ENCODE results near the gene ANKRD63.
A peak's percentile ranks its signal among the peaks of the same experiment; 100 is the strongest.

The ANKRD63 gene

DNA sequence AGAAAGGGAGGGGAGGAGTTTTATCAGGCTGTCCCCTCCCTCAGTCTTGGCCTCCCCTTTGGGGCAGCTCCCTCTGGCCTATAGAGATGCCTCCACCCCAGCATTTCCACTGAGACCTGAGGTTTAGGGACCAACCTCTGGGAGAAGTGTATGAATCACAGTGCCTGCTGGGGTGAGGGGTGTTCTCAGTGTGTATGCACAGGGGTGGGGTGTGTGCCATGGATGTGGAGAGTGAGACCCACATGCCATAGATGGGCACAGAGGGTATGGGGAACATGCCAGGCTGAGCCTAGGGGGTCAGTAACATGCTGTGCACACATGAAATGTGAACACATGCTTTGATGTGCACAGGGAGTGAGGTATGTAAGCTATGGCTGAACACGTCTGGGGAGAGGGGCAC, 12.4 kb upstream of the ANKRD63 start:
- DNase-seq, result no peak

DNA sequence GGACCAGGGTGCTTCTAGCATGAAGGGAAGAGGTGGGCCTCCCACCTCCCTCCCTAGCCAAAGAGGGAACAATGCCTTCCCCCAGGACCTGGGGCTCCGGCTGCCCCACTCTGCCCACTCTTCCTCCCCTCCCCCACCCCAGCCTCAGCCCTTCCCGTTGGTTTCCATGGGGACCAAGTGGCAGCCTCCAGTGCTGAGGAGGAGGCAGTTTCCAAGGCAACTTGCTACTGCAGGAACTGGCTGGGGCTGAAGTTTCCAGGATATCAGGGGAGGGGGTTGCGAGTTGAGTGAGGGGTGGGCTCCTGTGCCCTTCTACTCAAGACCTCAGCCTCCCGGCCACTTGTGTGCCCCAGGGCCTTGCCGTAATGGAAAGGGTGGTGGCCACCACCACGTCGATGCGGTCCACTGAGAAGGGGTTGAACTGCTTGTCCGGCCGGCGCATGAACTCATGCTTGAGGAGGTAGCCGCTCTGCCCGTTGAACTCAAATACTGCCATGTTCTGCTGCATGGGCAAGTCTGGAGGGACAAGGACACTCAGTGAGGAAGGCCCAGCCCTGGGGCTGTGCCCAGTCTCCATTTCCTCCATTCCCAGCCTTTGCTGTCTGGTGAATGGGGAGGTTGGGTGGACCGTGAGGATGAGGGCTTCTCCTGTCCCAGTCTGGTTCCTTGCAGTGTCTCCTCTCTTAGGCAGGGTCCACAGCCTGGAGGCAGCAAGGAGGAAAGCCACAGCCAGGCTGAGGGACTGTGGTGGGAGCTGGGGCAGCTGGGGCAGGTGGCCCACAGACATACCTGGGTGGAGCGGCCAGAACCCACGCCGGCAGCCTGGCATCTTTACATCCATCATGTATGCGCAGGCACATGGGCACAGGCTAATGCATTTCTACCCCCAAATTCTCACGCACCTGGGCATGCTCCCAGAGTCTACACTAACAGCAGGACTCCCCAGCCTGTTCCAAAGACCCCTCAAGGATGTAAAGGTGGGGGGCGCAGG, 11.3 kb upstream of the ANKRD63 start:
- no peak for DNase-seq

DNA sequence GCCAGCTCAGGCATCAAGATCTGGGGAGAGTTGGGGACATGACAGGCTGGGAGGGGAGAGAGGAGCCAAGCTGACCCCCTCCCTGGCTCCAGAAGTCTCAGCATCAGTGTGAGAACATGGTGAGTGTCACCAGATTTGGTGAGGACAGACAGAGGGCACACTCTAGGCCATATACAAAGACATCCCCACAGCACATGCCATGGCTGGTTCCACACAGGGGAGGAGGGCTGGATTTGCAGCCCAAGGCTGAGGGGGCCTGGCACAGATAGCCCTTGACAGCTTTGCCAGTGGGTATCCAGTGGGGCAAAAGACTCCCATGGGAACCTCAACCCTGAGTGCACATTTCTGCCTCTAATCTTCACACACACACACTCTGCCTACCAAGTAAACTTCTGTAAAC, 10.1 kb upstream of the ANKRD63 start:
- DNase-seq, result no peak

DNA sequence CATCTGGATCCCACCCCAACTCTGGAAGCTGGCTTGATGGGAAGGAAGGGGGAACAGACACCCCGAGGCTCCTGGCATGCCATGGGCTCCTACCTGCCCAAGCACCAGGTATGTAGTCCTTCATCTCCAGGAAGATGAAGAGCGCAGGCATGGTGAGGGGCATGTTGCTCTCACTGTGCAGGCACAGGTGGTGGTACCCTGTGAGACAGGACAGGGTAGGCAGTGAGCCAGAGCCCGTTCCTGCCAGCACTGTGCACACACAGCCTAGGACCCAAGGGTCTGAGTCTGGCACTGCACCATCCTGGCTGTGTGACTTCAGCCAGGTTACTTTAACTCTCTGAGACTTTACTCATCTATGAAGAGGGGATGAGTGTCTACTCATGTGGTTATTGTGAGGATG, 9.4 kb upstream of the ANKRD63 start:
- DNase-seq, result no peak

DNA sequence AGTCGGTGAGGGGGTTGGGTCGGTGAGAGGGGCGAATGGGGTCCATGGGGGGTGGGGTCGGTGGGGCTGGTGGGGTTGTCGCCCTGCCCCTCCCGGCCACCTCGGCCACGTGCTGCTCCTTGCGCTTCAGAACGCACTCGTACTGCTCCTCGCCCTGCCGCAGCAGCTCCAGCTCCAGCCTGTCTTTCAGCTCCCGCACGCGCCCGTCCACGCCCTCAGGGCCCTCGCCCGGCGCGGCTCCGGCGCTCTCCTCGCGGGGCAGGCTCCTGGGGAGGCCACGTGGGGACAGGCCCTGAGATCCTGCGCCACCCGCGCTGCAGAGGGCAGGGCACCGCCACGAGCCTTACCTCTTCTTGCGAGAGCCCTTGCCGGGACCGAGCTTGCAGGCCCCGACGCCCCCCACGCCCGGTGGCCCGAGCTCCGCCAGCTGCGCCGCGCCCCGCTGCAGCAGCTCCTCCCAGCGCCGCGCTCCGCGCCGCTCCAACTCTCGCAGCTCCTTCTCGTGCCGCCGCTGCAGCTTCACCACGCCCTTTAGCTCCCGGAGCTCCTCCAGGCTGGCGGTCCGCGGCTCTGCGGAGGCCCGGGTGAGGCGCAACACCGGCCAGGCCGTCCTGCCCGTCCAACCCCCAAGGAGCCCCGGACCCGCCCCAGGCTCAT, 8.2 kb upstream of the ANKRD63 start:
- peak; percentile 79 for DNase-seq

DNA sequence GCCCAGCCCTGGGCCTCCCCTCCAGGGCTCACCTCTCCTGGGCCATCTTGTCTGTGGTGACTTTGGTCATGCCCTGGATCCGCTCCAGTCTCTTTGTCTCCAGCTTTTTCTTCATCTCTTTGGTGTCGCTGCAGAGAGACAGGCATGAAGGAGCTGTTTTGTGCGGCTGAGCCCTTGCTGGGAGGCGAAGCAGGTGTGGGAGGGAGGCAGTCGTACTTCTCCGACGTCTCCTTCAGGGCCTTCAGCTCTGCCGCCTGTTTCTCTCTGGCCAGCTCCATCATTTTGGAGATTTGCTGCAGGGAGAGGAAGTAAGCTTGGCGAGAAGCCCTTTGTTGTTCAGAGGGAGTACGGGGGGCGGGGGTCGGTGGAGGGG, 7.7 kb upstream of the ANKRD63 start:
- DNase-seq, result no peak

DNA sequence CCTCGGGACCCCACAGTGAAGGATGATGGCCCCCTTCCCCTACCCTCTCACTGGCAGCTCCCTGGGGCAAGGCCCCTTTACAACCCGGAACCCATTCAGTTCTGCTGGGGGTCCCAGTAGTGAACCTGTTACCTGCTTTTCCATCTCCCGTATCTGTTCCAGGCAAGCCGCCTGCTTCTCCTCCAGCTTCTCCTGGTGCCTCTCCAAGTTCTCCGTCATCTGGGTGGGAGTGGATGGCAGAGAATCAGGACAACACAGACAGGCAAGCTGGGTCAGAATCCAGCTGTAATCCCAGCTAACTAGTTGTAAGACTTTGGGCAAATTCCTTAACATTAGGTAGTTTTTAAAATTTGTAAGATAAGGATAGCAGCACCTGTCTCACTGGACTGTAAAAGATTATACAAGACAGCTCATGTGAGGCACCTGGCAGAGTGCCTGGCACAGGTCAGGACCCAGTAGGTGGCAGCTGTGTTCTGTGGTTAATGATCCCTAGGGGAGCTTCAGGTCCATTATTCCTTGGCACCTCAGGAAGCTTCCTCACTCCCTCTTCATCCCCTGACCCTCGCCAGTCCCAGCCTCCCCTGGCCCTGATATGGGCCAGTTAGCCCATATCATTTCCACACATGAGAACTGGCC, 6.4 kb upstream of the ANKRD63 start:
- DNase-seq, result peak; percentile 66

DNA sequence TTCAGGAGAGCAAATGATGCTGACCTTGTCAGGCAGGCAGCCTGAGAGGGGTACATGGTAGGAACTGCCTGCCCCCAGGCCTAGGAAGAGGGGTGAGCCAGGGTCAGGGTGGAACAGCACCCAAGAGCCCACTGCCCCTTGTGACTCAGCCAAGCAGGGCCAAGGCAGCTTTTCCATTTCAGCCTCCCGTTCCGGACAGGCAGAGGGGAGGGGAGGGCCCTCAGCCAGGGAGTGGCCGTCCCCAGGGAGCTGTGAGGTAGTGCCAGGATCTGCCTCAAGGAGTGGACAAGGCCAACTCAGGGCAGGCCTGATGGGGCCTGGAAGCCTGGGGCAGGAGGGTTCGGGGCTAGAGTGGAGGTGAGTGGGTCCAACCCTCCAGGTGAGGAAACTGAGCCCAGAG, 5.1 kb upstream of the ANKRD63 start:
- DNase-seq, result no peak

DNA sequence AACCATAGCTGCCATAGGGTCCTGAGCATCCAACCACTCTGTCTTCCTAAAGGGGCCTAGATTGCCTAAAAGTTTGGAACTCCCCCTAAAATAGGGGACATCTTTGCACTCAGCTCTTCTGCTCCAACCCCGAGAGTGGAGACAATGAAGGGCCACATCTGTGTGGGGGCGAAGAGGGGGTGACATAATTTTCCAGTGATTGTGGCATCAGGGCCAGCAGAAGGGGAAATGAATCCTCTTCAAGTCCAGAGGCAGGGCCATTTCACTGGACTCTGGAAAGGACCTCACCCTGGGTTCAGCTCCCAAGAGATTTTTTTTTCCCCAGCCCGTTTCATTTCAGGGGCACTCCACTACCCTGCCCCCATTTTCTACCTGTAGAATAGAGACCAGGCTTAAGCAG, 4.6 kb upstream of the ANKRD63 start:
- no peak for DNase-seq

DNA sequence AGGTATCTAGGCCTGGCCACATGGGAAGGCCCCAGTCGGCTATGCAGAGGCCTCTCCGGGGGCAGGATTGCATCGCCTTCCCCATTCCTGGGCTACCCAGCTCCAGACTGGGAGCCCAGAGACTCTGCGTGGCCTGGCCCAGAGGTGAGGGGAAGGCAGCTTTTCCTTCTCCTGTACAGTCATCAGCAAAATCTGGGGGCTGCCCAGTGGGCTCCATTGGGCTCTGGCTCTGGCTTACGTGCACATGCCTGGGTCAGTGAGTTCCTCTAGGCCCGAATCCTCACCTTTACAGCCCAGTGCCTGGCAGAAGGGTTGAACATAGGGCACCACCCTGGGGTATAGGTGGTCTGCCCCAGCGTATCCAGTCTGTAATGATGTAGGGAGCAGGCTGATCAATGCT, 3.9 kb upstream of the ANKRD63 start:
- no peak for DNase-seq

DNA sequence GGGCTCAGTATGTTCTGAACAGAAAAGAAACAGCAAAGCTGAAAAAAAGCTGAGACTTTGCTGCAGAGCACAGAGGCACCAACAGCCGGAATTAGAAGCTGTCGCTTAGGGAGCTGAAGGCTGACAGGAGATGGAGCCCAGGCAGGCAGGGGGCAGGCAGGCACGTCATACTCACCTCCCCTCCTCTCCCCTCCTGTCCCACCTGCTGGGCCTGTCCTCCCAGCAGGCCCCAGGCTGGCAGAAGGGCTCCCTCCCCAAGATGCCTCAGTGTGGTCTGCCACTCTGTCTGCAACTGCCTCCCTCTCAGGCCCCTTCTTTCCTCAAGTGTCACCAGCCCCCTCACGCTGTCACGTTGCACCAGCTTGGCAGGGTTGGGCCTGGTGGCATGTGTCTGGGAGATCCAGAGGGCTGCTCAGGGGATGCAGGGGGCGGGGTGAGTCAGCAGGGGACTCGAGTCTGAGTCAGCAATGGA, 3.2 kb upstream of the ANKRD63 start:
- no peak for DNase-seq

DNA sequence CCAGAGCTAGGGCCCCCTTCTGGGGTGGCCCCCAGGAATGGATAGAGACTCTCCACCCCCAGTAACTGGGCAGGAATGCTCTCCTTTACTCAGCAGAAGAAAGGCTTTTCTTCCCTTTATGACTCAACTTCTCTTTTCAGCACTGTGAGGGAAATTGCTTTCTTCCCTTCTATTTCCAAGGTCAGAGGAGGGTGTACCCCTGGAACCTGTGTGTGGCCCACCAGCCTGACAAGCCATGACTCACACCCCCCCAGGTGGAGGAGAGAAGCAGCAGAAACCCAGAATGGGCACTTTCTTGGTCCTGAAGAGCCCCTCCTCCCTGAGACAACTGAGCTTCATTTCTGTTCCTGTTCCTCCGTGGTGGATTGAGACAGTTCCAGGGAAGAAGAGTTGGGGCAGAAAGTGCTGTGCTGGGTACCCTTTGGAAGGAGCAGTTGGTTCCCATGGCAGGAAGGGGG, 2.7 kb upstream of the ANKRD63 start:
- DNase-seq, result no peak

DNA sequence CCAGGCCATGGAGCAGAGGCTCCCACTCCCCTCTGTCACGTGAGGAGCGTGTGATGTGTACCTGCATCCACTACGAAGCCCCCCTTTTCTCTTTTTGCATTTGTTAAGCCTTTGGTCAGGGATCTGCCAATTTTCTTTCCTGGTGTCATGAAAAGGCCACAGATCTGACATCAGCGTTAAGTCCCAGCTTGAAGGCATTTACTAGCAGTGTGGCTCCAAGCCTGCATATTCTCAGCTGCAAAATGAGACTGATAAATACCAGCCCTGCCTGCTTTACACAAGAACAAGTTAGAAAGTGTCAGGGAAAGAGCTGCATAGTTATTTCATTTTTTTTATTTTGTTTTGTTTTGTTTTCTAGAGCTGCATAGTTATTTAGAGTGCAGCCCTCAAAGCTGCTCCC, 2.3 kb upstream of the ANKRD63 start:
- no peak for DNase-seq

DNA sequence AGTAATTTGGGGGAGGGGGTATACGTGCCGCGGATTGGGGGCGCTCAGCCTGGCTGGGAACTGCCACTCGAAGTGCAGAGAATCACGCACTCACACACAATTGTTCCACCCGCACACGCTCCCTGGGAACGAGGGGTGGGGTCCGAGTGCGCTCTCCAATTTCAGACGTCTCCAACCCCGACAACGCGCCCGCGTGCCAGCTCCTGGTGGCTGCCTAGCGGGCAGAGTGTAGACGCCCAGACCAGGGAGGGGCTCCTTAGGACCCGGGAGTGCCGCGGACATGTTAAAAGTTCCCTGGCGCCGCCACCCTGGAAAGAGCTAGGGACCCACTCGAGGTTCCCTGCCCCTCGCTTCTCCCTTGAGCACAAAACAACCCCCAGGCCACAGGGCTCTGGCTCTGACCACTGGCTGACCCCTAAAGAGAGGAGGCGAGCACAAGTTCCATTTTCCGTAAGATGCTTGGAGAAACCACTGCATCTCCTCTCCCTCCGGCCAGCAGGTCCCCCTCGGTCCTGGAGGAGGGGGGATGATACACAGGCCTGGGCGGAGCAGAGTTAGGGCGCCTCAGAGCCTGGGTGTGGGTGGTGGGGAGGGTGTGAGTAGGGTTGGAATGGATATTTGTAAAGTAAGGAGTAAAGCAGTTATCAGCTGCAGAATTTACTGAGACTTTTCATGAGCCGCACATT, 894 bp upstream of the ANKRD63 start:
- no peak for DNase-seq

DNA sequence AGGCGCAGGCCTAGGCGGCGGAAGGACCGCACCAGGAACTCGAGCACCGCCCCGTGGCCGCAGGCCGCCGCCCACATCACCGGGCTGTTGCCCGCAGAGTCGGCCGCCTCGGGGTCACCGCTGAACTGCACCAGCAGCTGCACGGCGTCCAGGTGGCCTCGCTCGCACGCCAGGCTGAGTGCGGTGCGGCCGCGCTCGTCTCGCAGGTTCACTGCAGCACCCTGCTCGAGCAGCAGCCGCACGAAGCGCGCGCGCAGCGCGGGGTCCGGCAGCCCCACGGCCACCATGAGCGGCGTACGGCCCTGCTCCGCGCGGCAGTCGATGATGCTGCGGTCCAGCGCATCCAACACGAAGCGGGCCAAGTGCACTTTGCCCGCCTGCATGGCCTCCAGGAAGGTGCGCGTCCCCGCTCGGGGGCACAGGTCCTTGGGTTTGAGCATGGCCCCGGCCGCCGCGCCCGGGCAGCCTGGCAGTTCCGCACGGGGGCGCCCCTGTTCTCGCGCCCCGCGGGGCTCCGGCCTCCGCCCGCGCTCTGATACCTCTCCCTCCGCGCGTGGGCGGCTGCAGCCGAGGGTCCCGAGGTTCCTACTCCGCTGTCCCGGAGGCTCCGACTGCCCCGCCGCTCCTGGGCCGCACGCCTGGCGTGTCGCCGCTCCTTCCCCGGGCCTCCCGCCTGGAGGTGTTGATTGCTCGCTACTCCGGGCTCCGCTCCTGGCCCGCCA, 556 bp downstream of the ANKRD63 start:
- DNase-seq, result peak; percentile 85

DNA sequence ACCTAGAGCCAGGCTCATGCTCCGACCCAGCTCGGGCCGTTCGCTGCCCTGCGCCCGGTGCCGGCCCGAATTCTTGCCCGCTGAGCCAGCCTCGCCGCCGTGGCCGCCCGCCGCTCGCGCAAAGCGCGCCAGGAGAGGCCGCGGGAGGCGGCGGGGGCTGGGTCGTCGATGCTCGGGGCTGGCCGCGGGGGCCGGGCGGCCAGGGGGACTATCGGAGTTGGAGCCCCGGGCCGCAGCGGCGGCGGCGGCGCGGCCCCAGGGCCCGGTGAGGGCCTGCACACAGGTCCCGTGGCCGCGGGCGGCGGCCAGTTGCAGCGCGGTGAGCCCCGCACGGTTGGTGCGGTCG, 1.1 kb downstream of the ANKRD63 start:
- DNase-seq, result no peak

DNA sequence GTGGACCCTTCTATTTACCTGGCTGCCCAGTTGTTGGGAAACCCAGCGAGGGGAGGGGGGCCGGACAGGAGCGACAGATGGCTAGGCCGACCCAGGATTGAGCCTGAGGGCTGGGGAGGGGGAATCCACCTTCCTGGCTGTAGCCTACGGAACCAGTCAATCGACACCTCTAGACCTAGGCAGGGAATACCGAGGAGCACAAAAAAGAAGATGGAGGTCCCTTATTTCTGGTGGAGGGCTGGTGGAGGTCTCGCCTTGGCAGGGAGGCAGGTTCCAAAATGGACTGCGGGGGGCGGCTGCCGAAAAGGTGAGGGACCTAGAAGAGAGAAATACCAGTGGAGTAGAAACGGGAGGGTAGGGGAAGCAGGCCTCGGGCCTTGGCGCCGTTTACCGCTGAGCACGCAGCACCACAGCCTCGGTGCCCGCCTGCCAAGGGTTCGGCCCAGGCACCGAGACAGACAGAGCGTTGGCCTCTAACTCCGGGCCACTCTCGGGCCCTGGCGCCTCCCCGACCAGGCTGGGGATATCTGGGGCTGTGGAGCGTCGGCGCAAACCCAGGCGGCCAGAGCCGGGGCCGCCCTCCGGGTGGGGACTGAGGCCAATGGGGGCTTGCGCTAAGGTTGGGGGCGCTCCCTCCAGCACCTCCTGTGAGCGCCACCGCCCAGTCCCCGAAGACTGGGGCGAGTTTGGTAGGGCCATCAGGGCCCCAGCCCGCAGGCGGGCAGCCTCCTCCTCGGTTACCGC, 1.6 kb downstream of the ANKRD63 start:
- DNase-seq, result no peak

DNA sequence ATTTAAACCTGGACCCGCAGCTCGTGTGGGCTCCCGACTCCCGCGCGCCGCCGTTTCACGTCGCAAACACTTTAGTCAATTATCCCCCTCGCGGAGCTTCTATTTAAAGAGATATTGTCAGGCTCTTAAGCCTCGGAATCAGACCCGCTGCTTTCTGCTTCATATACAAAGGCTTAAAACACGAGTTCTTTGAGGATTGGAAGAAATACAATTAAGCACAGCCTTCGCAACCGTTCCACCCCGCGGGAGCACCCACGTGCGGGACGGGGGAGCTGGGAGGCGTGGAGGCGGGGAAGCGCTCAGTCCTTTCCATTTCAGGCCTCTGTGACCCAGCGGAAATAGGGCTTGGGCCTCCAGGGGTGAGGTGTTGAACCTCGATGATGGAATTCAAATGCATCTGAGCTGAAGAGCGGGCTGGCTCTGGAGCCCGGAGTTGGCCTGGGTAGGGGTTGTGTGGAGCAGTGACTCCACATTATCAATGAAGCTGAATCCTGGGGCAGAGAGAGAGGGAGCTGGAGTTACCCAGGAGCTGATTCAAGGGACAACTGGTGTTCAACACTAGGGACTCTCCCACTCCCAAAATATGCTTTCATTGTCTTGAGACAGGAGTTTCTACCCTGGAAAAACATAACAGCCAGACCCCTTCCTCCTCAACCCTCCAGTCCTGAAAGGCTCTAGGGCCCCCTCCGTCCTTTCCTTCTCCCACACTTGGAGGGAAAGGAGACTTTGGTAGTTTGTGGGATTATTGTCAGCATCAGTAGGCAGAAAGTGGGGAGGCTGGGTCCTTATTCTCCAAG, 2.4 kb downstream of the ANKRD63 start:
- no peak for DNase-seq

DNA sequence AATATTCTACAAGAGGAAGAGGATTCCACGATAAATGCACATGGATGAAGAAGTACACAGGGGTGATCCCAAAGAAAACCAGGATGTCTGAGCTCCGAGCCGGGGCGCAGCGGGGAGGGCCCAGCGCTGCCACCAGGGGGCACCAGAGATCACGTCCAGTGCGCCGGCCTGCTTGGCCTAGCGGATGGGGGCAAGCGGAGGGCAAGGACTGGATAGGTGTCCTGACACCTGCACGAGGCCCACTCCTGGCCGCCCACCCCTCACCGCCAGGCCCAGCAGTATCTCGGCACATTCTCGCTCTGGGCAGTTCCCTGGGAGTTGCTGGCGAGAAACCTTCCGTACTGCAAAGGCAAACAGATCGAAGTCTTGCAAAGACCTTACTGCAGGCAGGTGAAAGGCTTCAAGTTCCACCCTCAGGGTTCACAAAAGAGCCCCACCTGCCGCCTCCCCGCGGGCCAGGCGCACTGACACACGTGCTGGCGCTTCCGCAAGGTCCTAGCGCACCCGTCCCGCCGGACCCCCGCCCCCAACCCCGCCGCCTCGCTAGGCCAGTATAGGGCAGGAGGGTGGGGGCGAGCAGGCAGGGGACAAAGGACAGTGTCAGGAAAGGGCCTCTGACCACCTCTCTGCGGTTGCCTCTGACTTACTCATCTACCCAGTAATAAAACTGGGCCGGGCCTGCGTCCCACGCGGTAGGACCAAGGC, 3.3 kb downstream of the ANKRD63 start:
- DNase-seq, result peak; percentile 78

DNA sequence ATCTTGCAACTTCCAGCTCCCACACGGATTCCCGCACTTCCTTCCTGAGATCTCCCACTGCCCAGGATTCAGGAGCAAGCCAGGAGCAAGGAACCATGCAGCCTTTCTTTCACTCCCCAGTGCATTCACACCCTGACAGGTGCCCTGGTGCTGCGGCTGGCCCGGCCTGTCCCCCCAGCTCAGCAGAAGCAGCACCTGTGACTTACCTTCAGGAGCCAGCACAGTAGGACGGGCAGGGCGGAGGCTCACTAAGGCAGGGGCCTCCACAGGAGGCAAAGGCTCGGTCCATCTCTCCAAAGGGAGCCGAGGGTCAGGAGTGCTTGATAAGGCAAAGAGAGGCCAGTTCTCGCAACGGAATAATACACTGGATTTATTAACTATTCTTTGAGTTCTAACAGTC, 4.8 kb downstream of the ANKRD63 start:
- DNase-seq, result no peak

All from DMS53 (cell line).